Brain microvascular endothelial cell (primary cell): ENCODE measurements around the gene KCNA2.

Experiments used
- DNase-seq: peaks from one replicate; pipeline ENCODE4 v3.0.0-alpha.2; 2020
- H3K27ac ChIP-seq: fragments of 250-450 bp; sonication (Bioruptor Pico); 2 replicates; pipeline ENCODE4 v1.5.1; 2020; ENCODE audit warnings: mild to moderate bottlenecking, moderate library complexity
- H3K27me3 ChIP-seq: fragments of 250-450 bp; sonication (Bioruptor Pico); replicated peaks from 2 replicates; pipeline ENCODE4 v1.5.1; 2020; ENCODE audit warnings: mild to moderate bottlenecking
- H3K36me3 ChIP-seq: fragments of 250-450 bp; sonication (Bioruptor Pico); replicated peaks from 2 replicates; pipeline ENCODE4 v1.5.1; 2020; ENCODE audit warnings: mild to moderate bottlenecking
- H3K4me3 ChIP-seq: 2 replicates; pipeline ENCODE4 v1.5.1; 2011; ENCODE audit warnings: low read depth, mild to moderate bottlenecking, control low read depth, low read length, moderate library complexity
- in situ Hi-C: cut with HindIII; loops from 2 replicates; pipeline ENCODE4 v1.10.0; 2017; ENCODE audit warnings: low sequenced_read_pairs, low pct_ligation_motif_present
- TF ChIP-seq, protein P1 (sequence below): IDR thresholded peaks from 2 replicates; pipeline ENCODE4 v1.5.1; 2011; ENCODE audit warnings: low read depth, mild to moderate bottlenecking, moderate library complexity, low read length, control low read depth, inconsistent platforms; ENCODE audit errors: missing control alignments

KCNA2 gene

GRCh38 chr1:110585481-110585880 lies 20.7 kb downstream of the KCNA2 start:
- no peak overlapping the region for H3K27ac ChIP-seq
- no peaks in the 10 kb centered on the region for H3K36me3 ChIP-seq
- no peaks in the 10 kb centered on the region for H3K27me3 ChIP-seq
- in situ Hi-C loops: no loop called here
- TF ChIP-seq, protein P1, sequence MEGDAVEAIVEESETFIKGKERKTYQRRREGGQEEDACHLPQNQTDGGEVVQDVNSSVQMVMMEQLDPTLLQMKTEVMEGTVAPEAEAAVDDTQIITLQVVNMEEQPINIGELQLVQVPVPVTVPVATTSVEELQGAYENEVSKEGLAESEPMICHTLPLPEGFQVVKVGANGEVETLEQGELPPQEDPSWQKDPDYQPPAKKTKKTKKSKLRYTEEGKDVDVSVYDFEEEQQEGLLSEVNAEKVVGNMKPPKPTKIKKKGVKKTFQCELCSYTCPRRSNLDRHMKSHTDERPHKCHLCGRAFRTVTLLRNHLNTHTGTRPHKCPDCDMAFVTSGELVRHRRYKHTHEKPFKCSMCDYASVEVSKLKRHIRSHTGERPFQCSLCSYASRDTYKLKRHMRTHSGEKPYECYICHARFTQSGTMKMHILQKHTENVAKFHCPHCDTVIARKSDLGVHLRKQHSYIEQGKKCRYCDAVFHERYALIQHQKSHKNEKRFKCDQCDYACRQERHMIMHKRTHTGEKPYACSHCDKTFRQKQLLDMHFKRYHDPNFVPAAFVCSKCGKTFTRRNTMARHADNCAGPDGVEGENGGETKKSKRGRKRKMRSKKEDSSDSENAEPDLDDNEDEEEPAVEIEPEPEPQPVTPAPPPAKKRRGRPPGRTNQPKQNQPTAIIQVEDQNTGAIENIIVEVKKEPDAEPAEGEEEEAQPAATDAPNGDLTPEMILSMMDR: no peak
- H3K4me3 ChIP-seq: no peak overlapping the region
- no peak for DNase-seq

DNA sequence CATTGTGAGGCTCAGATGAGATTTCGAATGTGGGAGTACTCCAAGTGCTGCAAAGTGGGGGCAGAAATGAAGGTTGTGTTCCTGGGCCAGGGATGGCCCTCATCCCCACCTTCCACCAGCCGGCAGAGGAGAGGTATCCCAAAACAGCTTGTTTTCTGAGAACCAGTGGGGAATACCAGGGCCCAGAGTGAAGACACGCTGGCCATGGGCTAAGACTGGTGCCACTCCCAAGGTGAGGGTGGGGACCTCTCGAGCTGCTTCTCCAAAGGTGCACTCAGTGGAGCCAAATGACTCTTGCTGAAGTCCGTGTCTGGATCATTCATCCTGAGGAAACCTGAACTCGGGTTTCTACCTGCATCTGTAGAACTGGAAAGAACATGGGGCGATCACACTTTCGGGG lies 22.1 kb downstream of the KCNA2 start:
- Histone ChIP-seq H3K27me3 (no peaks in the 10 kb centered on the region), H3K36me3 (no peaks in the 10 kb centered on the region), H3K27ac (no peak overlapping the region), H3K4me3 (no peak overlapping the region)
- in situ Hi-C loops: no loop called here
- no peak for DNase-seq
- TF ChIP-seq, protein P1: no peak

DNA sequence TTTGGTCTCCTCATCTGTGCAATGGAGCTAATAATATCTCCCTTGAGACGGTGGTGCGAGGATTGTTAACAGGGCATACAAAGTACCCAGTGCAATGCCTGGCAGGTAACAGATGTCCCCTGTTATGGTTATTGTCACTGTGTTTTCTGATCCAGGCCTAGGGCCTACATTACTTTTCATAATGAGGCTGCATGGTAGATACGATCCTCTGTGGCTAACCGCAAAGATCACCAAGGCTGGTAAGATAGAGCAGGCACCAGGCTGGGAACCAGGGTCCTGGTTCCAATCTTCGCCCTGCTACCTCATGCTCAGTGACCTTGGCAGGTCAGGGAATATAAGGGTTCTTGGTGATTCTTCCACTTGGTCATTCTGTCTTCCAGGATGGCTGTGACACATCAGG lies 22.7 kb downstream of the KCNA2 start:
- no peak for DNase-seq
- no peaks in the 10 kb centered on the region for H3K36me3 ChIP-seq
- no peaks in the 10 kb centered on the region for H3K27me3 ChIP-seq
- TF ChIP-seq, protein P1: no peak
- no peak overlapping the region for H3K4me3 ChIP-seq
- no peak overlapping the region for H3K27ac ChIP-seq
- in situ Hi-C loops: no loop called here

GRCh38 chr1:110582378-110582777 lies 23.8 kb downstream of the KCNA2 start:
- TF ChIP-seq, protein P1: no peak
- H3K27ac ChIP-seq: no peak overlapping the region

DNA sequence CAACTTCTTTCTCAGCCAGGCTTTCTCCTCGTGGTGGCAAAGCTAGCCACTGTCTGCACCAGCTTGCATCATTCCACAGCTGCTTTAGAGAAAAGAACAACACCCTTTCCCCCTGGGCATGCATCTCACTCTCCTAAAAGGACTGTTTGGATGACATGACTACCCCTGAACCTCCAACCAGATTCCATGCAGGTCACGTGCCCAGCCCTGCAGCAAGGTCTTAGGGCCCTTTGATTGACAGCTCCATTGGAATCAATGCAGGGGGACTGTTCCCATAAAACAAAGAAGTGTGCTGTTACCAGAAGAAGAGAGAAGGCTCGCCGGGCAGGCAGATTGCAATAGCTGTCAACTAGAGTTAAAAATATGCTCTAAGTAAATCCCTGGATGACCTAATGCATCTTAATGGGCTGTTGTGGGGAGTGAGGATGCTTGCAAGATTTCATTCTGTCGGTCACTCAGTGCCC lies 24.4 kb downstream of the KCNA2 start:
- Histone ChIP-seq H3K27me3 (no peaks in the 10 kb centered on the region), H3K36me3 (no peaks in the 10 kb centered on the region), H3K27ac (no peak overlapping the region), H3K4me3 (no peak overlapping the region)
- no peak for DNase-seq
- in situ Hi-C loops: no loop called here
- TF ChIP-seq, protein P1: no peak

More at GRCh38 chr1:110582378-110582777, 23.8 kb downstream of the KCNA2 start:
- no peak overlapping the region for H3K4me3 ChIP-seq
- no peaks in the 10 kb centered on the region for H3K36me3 ChIP-seq
- DNase-seq: no peak
- H3K27me3 ChIP-seq: no peaks in the 10 kb centered on the region
- in situ Hi-C loops: no loop called here

- TF ChIP-seq, protein P1: no peak
Measured at GRCh38 chr1:110580244-110580643, 25.9 kb downstream of the KCNA2 start.

More at GRCh38 chr1:110580244-110580643, 25.9 kb downstream of the KCNA2 start:
- no peak for DNase-seq
- no peak overlapping the region for H3K4me3 ChIP-seq
- no peaks in the 10 kb centered on the region for H3K36me3 ChIP-seq
- no peaks in the 10 kb centered on the region for H3K27me3 ChIP-seq
- in situ Hi-C loops: no loop called here
- no peak overlapping the region for H3K27ac ChIP-seq
